ENCODE results near the gene SYT2.

SYT2 gene

GRCh38 chr1:202673531-202673930 is 36.7 kb downstream of the SYT2 start:
- no peak for DNase-seq

- DNase-seq: no peak
Observed at GRCh38 chr1:202671399-202671798, 38.9 kb downstream of the SYT2 start.

- no peak for DNase-seq
Observed at GRCh38 chr1:202665417-202665816, 44.8 kb downstream of the SYT2 start.

- no peak for DNase-seq
Observed at GRCh38 chr1:202664083-202664482, 46.2 kb downstream of the SYT2 start.

GRCh38 chr1:202663131-202663530 is 47.1 kb downstream of the SYT2 start:
- no peak for DNase-seq

GRCh38 chr1:202662081-202662480 is 48.2 kb downstream of the SYT2 start:
- DNase-seq: no peak

- DNase-seq: no peak
Observed at GRCh38 chr1:202661136-202661845, 49.0 kb downstream of the SYT2 start.

- DNase-seq: no peak
Observed at GRCh38 chr1:202659974-202660373, 50.3 kb downstream of the SYT2 start.

GRCh38 chr1:202659541-202659940 is 50.7 kb downstream of the SYT2 start:
- DNase-seq: no peak

- no peak for DNase-seq
Observed at GRCh38 chr1:202658769-202659168, 51.5 kb downstream of the SYT2 start.

GRCh38 chr1:202658251-202658759 is 51.9 kb downstream of the SYT2 start:
- DNase-seq: no peak

GRCh38 chr1:202656951-202657646 is 53.2 kb downstream of the SYT2 start:
- DNase-seq: no peak

- no peak for DNase-seq
Observed at GRCh38 chr1:202656057-202656456, 54.2 kb downstream of the SYT2 start.

GRCh38 chr1:202654079-202654478 is 56.2 kb downstream of the SYT2 start:
- DNase-seq: no peak

- no peak for DNase-seq
Observed at GRCh38 chr1:202649553-202650392, 60.5 kb downstream of the SYT2 start.

GRCh38 chr1:202648605-202649226 is 61.5 kb downstream of the SYT2 start:
- no peak for DNase-seq

GRCh38 chr1:202645097-202645476 is 65.2 kb downstream of the SYT2 start:
- no peak for DNase-seq

GRCh38 chr1:202644219-202645096 is 65.8 kb downstream of the SYT2 start:
- no peak for DNase-seq

GRCh38 chr1:202643397-202644218 is 66.6 kb downstream of the SYT2 start:
- no peak for DNase-seq

GRCh38 chr1:202642619-202643291 is 67.5 kb downstream of the SYT2 start:
- DNase-seq: no peak

All from SIG-M5 (cell line).